ENCODE measurements around the gene AARS2.

The AARS2 gene

GRCh38 chr6:44298864-44299263, 14.3 kb downstream of the AARS2 start:
- TF ChIP-seq ZFX (IDR thresholded peaks at IDR 0.05; ENCODE audit: borderline replicate concordance) = no peak
- no peak overlapping the region for H3K27ac ChIP-seq

- no peak overlapping the region for H3K27ac ChIP-seq
- TF ChIP-seq CTCF (IDR thresholded peaks at IDR 0.05) (no peak), ZFX (IDR thresholded peaks at IDR 0.05; ENCODE audit: borderline replicate concordance) (no peak)
Observed at GRCh38 chr6:44298055-44298803, 14.9 kb downstream of the AARS2 start.

GRCh38 chr6:44297063-44298038, 15.8 kb downstream of the AARS2 start:
- TF ChIP-seq CTCF (IDR thresholded peaks at IDR 0.05) = no peak
- no peak for TF ChIP-seq ZFX (IDR thresholded peaks at IDR 0.05; ENCODE audit: borderline replicate concordance)
- H3K27ac ChIP-seq = no peak overlapping the region

GRCh38 chr6:44294832-44295791, 18.0 kb downstream of the AARS2 start:
- TF ChIP-seq CTCF (IDR thresholded peaks at IDR 0.05) (no peak), ZFX (IDR thresholded peaks at IDR 0.05; ENCODE audit: borderline replicate concordance) (no peak)
- no peak overlapping the region for H3K27ac ChIP-seq

- H3K27ac ChIP-seq = no peak overlapping the region
- TF ChIP-seq CTCF (IDR thresholded peaks at IDR 0.05) (no peak), ZFX (IDR thresholded peaks at IDR 0.05; ENCODE audit: borderline replicate concordance) (no peak)
Observed at GRCh38 chr6:44292661-44293365, 20.3 kb downstream of the AARS2 start.

- TF ChIP-seq CTCF (IDR thresholded peaks at IDR 0.05) (no peak), ZFX (IDR thresholded peaks at IDR 0.05; ENCODE audit: borderline replicate concordance) (no peak)
Observed at GRCh38 chr6:44291841-44292240, 21.3 kb downstream of the AARS2 start.

More at GRCh38 chr6:44291841-44292240, 21.3 kb downstream of the AARS2 start:
- H3K27ac ChIP-seq = no peak overlapping the region

All from 22Rv1 (cell line).